ENCODE measurements around the gene BRIP1. TPM values are rescaled to one million over a fixed set of nuclear protein-coding genes. Genes with fewer than 3 reads are reported as not detected.

Gene BRIP1
- total RNA-seq, 3 donors from 2014 or later (not counting 1 experiment from before 2014, with no cell fraction given) = 2.7 to 3.7 (median 2.9) TPM

DNA sequence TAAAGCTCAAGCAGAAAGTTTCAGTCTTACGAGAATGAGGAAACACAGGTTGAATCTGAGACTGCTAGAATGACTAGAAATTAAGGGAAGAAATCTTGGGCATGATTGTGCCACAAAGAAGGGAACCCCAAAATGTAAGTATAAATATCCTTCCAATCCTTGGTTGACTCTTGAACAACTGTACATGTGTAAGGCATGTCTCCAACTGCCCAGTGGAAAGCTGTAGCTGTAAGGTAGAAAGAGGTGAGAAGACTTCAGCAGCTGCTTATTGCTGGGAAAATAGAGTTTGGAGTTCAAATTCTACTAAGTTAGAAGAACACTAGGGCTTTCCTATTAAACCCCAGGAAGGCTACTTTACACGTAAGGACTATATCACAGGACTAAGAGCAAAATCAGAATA, 212.6 kb downstream of the BRIP1 start:
- H3K4me3 Mint-ChIP-seq = no peak overlapping the region
- peaks cover 8% of the 10 kb centered on the region for H3K36me3 Mint-ChIP-seq
- peaks cover 3% of the 10 kb centered on the region in 2 donors for H3K9me3 Mint-ChIP-seq
- Histone ChIP-seq H3K27ac (ENCODE audit: low read length) (no peak overlapping the region), H3K27me3 (ENCODE audit: control insufficient read depth, insufficient read depth, low read length) (no peaks in the 10 kb centered on the region), H3K4me3 (ENCODE audit: low read length) (no peak overlapping the region), H3K36me3 (ENCODE audit: control insufficient read depth, insufficient read depth, low read length) (no peaks in the 10 kb centered on the region), H3K4me1 (ENCODE audit: control insufficient read depth, insufficient read depth, low read length) (no peaks in the 10 kb centered on the region), H3K9me3 (ENCODE audit: control insufficient read depth, insufficient read depth, low read length) (no peaks in the 10 kb centered on the region)
- DNase-seq = no peak
- no peaks in the 10 kb centered on the region for H3K4me1 Mint-ChIP-seq
- no peak overlapping the region for H3K27ac Mint-ChIP-seq
- intact Hi-C loops (cut with micrococcal nuclease) = no loop called here
- WGBS (ENCODE audit: insufficient coverage) = 90% methylated on average over 2 of the region's 2 CpGs
- TF ChIP-seq, protein P1, sequence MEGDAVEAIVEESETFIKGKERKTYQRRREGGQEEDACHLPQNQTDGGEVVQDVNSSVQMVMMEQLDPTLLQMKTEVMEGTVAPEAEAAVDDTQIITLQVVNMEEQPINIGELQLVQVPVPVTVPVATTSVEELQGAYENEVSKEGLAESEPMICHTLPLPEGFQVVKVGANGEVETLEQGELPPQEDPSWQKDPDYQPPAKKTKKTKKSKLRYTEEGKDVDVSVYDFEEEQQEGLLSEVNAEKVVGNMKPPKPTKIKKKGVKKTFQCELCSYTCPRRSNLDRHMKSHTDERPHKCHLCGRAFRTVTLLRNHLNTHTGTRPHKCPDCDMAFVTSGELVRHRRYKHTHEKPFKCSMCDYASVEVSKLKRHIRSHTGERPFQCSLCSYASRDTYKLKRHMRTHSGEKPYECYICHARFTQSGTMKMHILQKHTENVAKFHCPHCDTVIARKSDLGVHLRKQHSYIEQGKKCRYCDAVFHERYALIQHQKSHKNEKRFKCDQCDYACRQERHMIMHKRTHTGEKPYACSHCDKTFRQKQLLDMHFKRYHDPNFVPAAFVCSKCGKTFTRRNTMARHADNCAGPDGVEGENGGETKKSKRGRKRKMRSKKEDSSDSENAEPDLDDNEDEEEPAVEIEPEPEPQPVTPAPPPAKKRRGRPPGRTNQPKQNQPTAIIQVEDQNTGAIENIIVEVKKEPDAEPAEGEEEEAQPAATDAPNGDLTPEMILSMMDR (IDR thresholded peaks at IDR 0.05) = no peak
- no peak for ATAC-seq
- H3K27me3 Mint-ChIP-seq (ENCODE audit: low read depth in 2 of 2) = peaks cover 20 to 33% of the 10 kb centered on the region in 2 donors

GRCh38 chr17:61648587-61648986, 214.7 kb downstream of the BRIP1 start:
- Mint-ChIP-seq H3K36me3 (peaks cover 8% of the 10 kb centered on the region), H3K9me3 (peaks cover 3% of the 10 kb centered on the region in 2 donors)

DNA sequence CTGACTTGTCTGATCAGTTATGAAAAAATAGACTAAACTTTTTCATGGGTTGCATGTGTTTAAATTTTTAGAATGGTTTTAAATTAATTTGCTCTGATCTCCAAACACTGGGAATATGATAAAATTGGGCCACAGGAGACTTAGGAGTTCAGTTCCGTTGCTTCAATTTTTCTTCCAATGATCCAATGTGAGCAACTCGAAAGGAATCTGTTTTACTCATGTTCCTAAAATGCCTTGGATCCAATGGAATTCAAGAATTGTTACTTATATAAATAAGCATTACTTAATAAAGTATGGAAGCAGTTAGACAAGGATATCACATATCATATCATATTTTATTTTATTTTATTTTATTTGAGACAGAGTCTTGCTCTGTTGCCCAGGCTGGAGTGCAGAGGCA, 216.3 kb downstream of the BRIP1 start:
- H3K4me3 Mint-ChIP-seq = no peak overlapping the region
- peaks cover 18 to 36% of the 10 kb centered on the region in 2 donors for H3K27me3 Mint-ChIP-seq (ENCODE audit: low read depth in 2 of 2)
- H3K27me3 ChIP-seq (ENCODE audit: control insufficient read depth, insufficient read depth, low read length) = no peaks in the 10 kb centered on the region
- peaks cover 3% of the 10 kb centered on the region in 2 donors for H3K9me3 Mint-ChIP-seq
- no peaks in the 10 kb centered on the region for H3K36me3 ChIP-seq (ENCODE audit: control insufficient read depth, insufficient read depth, low read length)
- 93% methylated on average over 2 of the region's 2 CpGs for WGBS (ENCODE audit: insufficient coverage)
- no peak overlapping the region for H3K27ac Mint-ChIP-seq
- TF ChIP-seq, protein P1 (IDR thresholded peaks at IDR 0.05) = no peak
- no peak overlapping the region for H3K27ac ChIP-seq (ENCODE audit: low read length)
- no peaks in the 10 kb centered on the region for H3K4me1 ChIP-seq (ENCODE audit: control insufficient read depth, insufficient read depth, low read length)
- ATAC-seq = no peak
- no peaks in the 10 kb centered on the region for H3K4me1 Mint-ChIP-seq
- no peaks in the 10 kb centered on the region for H3K9me3 ChIP-seq (ENCODE audit: control insufficient read depth, insufficient read depth, low read length)
- no peak overlapping the region for H3K4me3 ChIP-seq (ENCODE audit: low read length)
- intact Hi-C loops (cut with micrococcal nuclease) = no loop called here
- H3K36me3 Mint-ChIP-seq = peaks cover 8% of the 10 kb centered on the region
- no peak for DNase-seq

More at GRCh38 chr17:61648587-61648986, 214.7 kb downstream of the BRIP1 start:
- TF ChIP-seq, protein P1 (IDR thresholded peaks at IDR 0.05) = no peak
- WGBS (ENCODE audit: insufficient coverage) = 67% methylated on average over 1 of the region's 1 CpG
- H3K9me3 ChIP-seq (ENCODE audit: control insufficient read depth, insufficient read depth, low read length) = no peaks in the 10 kb centered on the region
- Mint-ChIP-seq H3K27ac (no peak overlapping the region), H3K4me3 (no peak overlapping the region), H3K27me3 (ENCODE audit: low read depth in 2 of 2) (peaks cover 19 to 43% of the 10 kb centered on the region in 2 donors), H3K4me1 (no peaks in the 10 kb centered on the region)
- no peak for ATAC-seq
- H3K4me3 ChIP-seq (ENCODE audit: low read length) = no peak overlapping the region
- intact Hi-C loops (cut with micrococcal nuclease) = no loop called here
- no peaks in the 10 kb centered on the region for H3K36me3 ChIP-seq (ENCODE audit: control insufficient read depth, insufficient read depth, low read length)
- no peak overlapping the region for H3K27ac ChIP-seq (ENCODE audit: low read length)
- no peaks in the 10 kb centered on the region for H3K4me1 ChIP-seq (ENCODE audit: control insufficient read depth, insufficient read depth, low read length)
- no peak for DNase-seq
- H3K27me3 ChIP-seq (ENCODE audit: control insufficient read depth, insufficient read depth, low read length) = no peaks in the 10 kb centered on the region

DNA sequence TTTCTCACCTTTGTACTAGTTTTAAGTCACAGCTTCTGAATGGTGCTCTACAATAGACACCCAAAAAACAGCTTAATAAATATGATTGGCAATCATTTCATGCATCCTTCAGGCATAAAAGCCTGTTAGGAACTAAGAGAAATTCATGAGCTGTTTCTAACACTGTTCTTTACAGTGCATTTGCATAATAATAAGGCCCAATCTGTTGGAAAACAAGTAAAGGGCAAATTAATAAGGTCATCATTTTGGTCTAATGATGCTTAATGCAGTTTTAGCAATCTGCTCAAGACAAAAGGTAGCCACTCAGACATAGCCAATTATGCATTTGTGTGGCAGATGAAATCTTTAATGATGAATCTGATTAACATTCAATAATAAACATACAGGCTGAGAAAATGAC, 216.8 kb downstream of the BRIP1 start:
- DNase-seq = no peak
- peaks cover 13 to 30% of the 10 kb centered on the region in 2 donors for H3K27me3 Mint-ChIP-seq (ENCODE audit: low read depth in 2 of 2)
- no peaks in the 10 kb centered on the region for H3K9me3 ChIP-seq (ENCODE audit: control insufficient read depth, insufficient read depth, low read length)

More for the DNA sequence above, 216.8 kb downstream of the BRIP1 start:
- TF ChIP-seq, protein P1 (IDR thresholded peaks at IDR 0.05) = no peak
- no peaks in the 10 kb centered on the region for H3K4me1 ChIP-seq (ENCODE audit: control insufficient read depth, insufficient read depth, low read length)
- H3K4me3 ChIP-seq (ENCODE audit: low read length) = no peak overlapping the region
- no peak for ATAC-seq
- H3K36me3 ChIP-seq (ENCODE audit: control insufficient read depth, insufficient read depth, low read length) = no peaks in the 10 kb centered on the region
- intact Hi-C loops (cut with micrococcal nuclease) = no loop called here
- H3K27ac ChIP-seq (ENCODE audit: low read length) = no peak overlapping the region
- peaks cover 3% of the 10 kb centered on the region in 2 donors for H3K9me3 Mint-ChIP-seq
- H3K27ac Mint-ChIP-seq = no peak overlapping the region
- no peaks in the 10 kb centered on the region for H3K4me1 Mint-ChIP-seq
- no peak overlapping the region for H3K4me3 Mint-ChIP-seq
- no peaks in the 10 kb centered on the region for H3K27me3 ChIP-seq (ENCODE audit: control insufficient read depth, insufficient read depth, low read length)
- H3K36me3 Mint-ChIP-seq = peaks cover 8% of the 10 kb centered on the region
